DMS53 treated with DMSO at 0.1 percent for 48 hours (cell line): ENCODE data around the gene E4F1.
"Not testable (repeated sequence)": the region's sequence is repeated elsewhere in the genome, so short reads cannot be mapped to it uniquely, and the experiment has no call there.

Experiments used
- DNase-seq: peaks from one replicate; lab custom pipeline; 2025; ENCODE audit not compliant: unreplicated experiment; lab: John Stamatoyannopoulos, UW

E4F1 gene

DNA sequence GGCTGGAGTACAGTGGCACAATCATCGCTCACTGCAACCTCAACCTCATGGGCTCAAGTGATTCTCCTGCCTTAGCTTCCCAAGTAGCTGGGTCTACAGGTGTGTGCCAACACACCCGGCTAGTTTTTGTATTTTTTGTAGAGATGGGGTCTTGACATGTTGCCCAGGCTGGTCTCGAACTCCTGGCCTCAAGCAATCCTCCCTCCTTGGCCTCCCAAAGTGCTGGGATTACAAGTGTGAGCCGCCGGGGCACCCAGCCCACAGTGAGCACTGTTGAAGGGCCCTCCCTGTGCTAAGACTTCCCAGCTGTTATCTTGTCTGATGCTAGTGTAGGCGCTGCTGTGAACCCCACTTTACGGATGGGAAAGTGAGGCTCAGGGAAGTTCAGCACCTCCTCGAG is 35.0 kb upstream of the E4F1 start:
- no peak for DNase-seq

DNA sequence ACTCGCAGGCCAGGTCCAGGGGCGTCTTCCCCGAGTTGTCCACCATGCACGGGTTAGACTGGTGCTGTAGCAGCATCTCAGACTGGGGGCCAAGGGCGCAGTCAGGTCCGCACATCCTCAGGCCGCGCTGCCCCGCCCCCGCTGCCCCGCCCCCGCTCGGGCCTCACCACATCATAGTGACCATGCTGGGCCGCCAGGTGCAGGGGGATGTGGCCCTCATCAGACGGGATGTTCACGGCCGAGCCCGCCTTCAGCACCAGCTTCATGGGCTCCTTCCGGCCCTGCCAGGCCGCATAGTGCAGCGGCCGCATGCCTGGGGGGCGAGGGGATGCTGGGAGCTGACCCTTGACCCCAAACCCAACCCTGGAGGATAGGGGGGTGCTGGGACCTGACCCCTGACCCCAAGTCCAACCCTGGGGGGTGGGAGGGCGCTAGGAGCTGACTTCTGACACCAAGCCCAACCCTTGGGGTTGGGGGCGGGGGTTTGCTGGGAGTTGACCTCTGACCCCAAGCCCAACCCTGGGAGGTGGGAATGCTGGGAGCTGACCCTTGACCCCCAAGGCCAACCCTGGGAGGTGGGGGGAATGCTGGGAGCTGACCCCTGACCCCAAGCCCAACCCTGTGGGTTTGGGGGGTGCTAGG is 34.0 kb upstream of the E4F1 start:
- no peak for DNase-seq

DNA sequence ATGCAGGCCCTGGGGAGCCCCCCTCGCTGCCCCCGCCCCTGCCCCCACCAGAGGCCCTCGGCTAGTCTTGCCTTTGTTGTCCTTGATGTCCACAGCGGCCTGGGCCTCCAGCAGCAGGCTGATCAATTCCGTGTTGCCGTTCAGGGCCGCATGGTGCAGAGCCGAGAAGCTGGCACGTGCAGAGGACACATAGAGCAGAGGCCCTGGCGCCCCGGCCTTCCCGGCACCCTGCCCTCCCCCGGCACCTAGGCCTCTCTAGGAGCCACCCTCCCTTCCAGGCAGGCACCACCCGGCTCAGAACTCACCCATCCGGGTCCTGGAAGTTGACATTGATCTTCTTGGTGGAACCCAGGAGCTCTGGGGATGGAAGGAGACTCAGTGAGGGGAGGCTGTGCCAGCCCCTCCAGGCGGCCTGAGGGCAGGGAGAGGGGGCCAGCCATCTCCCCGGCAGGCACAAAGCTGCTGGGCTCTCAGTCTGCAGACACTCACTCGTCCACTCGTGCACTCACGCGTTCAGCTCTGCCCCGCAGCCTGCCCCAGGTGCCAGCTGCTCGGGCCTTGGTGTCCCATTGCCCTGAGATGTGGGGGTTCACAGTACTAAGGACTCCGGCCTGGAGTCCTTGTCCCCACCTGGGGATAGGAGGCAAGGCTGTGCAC is 33.3 kb upstream of the E4F1 start:
- DNase-seq, result no peak

DNA sequence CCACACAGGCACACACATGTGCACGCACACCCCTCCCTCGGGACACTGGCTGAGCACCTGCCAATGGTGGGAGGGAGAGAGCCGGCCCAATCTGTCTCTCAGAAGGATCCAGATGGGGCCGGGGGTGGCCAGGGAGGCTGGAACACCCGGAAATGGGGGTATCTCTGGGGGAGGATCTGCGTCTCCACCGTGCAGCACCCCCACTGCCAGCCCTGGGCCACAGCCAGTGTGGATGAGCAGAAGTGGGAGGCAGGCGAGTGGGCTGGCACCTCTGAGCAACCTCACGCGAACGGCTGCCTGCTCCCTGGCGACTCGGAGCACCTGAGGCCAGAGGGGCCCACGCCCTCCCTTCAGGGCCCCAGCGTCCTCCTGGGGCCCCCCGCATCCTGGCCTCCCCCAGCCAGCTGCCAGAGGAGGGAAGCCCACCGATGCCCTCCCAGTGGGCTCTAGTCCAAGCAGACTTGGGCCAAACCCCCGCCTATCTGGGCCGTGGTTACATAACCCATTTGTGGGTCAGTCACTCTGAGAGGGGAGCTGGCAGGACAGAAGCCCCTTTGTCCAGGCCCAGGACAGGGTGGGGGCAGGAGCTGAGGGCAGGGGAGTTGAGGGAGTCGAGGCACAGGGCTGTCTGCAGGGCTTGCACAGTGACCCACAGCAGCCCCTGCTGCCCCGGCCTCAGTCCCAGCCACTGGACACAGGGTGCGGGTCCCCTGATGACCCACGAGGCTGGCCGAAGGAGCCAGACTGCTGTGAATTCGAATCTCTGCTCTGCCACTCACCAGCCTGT is 32.5 kb upstream of the E4F1 start:
- no peak for DNase-seq

DNA sequence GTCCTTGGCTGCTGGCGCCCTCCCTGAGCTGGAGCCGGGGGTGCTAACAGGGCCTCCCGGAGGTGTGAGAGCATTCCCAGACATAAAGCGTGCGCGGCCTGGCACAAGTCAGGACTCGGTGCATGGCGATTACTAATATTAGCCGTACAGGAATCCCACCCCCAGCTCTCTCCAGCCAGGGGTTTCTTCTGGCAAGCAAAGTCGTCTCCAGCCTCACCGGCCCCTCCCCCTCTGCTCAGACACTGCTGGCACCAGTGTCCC is 32.0 kb upstream of the E4F1 start:
- DNase-seq, result no peak

DNA sequence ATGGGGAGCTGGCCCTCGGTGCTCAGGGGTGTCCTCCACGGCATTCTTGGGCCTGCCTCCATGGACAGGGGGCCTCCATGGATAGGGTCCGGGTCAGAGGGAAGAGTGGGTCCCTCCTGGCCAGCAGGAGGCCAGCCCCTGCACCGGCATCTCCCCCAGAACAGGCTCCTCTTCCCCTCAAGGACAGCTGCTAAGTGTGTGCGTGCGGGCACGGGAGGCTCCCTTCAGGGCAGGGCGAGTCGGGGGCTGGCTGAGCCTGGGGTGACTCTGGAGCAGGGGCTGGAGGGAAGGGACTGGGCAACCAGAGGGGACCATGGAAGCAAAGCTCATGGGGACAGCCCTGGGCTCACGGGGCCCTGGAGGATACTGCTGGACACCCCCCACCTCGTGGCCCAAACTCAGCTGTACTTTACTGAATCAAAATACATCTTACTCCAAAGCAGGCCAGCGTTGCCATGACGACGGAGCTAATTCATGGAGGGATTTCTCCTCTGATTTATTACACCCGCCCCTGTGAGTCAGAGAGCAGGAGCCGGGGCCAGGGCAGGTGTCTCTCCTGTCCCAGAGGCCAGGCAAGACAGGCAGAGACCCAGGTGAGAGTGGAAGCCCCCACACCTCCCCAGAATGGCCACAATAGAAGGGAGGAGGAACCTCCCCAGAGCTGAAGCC is 29.1 kb upstream of the E4F1 start:
- DNase-seq, result no peak

DNA sequence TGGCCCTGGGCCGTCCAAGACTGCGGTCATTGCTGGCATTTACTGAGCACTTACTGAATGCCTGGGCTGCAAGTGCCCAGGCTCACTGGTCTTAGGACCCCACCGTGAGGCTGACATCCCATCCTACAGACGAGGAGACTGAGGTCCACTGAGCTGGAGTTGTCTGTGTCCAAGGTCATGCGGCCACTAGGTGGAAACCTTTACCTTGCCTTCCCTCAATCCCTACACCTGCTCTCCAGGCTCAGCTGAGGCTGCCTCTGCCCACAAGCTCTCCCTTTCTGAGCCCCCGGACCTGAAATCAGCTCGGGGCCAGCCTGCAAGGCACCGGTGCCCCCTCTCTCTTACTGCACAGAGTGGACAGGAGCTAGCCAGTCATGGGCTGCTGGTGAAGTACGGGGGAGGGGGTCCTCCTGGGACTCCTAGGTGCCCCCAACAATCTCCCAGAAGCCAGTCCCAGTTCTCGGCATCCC is 28.5 kb upstream of the E4F1 start:
- DNase-seq, result peak; percentile 47

DNA sequence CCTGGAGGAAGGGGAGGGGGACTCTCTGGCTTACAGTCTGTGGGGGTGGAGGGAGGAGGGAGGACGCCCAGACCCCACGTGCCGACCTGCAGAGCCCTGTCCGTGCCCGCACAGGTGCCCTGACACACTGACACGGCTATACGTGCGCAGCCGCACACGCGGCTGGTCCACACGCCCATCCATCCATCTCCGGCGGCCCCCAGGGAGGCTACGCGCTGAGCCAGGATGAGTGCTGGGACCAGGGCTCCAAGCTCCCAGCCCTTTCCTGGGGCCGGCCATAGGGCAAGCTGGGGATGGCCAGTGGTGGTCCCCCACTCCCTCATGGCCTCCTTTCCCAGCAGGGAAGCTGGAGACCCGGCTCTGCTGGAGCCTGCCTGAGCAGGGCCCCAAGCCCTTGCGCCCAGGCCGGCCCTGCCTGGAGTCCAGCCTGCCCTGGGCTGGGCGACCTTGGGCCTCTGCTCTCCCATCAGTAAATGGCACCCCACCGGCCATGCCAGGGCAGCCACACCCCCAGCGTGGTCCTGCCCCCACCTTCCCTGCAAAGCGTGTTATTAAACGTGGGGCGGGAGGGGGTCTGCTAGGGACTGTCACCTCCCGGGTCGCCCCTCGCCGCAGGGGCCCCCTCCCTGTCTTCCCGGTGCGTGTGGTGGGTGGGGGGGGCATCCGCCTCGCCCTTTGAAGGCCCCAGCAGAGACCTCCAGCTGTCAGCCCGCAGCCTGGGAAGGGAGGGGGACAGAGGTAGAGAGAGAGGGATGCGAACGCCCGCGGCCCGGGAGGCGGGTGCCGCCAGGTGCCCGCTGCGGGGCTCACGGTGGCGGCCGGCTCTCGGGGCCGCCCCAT is 27.8 kb upstream of the E4F1 start:
- DNase-seq, result no peak

DNA sequence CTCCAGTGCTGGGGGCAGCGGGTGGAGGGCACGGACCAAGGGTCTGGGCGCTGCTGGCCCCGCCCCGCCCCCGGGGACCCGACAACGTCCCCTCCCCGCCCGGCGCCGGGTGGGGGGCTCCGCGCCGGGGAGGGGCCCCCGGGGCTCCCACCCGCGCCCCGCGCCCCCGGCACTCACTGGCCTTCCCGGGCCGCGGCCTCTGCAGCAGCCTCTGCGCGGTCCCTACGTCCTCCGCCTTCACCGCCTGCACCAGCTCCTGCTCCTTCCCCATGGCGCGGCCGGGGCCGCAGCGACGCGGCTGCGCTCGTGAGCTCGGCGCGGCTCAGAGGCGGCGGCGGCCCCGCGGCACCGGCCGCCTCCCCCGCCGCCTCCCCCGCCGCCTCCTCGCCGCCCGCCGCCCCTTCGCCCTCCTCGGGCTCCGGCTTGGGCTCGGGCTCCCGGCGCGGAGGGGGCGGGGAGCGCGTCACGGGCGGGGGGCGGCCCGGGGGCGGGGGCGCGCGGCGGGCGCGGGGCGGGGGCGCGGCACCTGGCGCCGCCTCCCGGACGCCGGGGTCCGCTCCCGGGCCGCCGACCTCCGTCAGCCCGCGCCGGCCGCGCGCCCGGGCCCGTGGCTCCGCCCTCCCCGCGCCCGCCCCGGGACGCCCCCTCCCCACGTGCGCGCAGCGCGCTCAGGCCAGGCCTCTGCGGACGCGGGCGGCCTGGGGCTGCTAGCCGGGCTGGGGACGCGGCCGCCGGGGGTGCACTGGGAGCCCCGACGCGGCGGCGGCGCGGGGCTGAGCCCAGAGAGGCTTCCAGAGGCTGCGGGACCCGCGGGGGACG is 27.0 kb upstream of the E4F1 start, which contains the start of gene CASKIN1:
Gene CASKIN1, minus strand, starts transcription at position 444 of the 819 bp plus-strand sequence. Its CDS starts 173 bp downstream, at position 271.
- DNase-seq, result no peak

DNA sequence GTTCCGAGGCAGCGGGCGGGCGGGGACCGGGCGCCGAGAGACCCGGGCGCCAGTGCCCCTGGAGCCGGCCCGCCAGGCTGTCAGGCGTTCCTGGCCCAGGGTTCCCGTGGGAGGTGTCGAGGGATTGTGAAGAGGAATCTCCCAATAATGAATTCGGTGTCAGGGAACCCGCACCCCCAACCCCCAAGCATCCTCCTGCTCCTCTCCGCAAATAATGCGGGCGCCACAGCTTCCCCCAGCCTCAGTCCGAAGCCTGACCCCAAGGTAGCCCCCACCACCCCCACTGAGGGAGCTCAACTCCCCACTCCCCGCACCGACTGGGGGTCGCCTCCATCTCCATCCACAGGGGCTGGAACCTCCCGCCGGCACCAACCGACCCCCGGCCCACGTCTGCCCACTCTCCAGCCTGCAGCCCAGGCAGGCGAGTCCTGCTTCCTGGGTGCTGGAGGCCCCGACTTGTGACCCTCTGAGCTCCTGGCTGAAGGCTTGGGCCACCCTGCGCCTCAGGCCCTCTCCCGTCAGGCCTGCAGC is 26.3 kb upstream of the E4F1 start:
- DNase-seq, result no peak

DNA sequence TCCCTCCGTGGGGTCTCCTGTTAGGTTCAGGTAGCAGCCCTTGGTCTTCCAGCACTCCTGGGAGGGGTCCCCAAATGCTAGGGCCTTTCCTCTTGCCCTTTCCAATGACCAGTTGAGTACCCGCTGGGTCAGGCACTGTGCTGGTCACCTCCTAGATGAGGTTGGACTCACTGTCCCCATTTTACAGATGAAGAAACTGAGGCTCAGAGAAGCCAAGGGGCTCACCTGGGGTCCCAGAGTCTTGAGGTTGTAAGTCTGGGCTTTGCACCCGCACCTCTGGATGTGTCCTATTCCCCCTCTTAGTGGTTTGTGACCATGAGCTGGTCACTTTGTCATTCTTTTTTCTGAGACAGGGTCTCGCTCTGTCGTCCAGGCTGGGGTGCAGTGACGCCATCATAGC is 25.6 kb upstream of the E4F1 start:
- no peak for DNase-seq

DNA sequence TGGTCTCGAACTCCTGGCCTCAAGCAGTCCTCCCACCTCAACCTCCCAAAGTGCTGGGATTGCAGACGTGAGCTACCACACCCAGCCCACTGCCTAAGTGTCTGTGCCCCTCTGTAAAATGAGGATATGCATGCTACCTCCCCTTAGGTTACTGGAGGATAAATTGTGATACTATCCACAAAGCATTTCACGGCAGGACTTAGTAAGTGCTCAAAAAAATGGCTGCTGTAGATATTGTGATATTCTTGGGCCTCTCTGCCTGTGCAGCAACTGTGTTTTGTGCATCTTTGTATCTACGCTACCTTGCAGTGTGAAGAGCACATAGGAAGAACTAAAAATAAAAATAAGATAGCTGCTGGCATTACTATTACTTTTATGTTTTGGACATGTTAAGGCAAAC is 25.1 kb upstream of the E4F1 start:
- DNase-seq, result no peak

DNA sequence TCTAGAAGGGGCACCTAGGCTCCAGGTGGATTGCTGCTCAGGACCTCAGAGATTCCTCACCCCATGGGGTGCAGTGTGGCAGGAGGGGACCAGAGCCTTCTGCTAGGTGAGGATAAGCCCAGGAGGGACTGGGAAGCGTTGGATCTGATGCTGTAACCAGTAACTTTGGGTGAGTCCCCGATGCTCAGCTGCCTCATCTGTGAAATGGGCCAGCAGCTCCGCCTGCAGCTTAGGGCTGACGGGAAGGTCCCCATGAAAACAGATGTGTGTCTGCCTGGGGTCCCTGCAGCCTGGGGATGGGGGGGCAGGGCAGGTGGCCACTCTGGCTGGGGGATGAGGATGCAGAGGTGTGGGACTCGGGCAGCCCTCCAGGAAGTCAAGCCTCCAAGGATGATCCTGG is 24.3 kb upstream of the E4F1 start:
- DNase-seq, result no peak

DNA sequence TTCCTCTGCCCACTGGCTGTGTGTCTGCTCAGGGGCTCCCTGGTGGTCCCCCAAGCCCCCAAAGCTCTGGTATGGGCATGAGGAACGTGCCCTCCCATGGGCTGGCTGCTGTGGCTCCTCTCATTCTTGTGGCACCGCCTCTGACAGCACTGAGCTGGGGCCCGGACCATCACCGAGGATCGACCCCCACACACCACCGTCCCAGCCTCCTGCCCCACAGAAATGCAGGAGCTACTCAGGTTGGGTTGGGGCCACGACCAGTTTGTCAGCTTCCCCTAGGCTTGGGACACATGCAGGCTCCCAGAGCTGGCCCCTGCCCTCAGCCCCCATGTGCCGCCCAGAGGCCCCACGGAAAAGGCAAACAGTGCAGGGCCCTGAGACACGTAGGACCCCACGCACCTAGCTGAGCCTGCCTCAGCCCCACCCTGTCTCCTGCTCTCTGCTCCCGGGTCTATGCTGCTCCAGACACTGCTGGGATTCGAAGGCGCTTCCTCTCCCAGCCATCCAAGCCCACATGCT is 23.7 kb upstream of the E4F1 start:
- no peak for DNase-seq

DNA sequence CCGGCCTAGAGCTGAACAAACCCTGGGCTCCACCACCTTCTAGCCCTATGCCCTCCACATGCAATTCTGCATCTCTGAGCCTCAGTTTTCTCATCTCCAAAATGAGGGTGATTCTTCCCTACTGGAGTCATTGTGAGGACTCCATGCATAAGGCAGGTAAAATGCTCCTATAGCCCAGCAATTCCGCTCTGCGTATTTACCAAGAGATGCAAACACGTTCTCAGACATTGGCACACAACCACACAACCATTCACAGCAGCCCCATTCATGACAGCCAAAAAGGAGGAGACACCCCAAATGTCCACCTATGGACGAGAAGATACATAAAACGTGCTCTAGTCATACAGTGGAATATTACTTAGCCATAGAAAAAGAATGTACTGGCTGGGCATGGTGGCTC is 23.1 kb upstream of the E4F1 start:
- no peak for DNase-seq

DNA sequence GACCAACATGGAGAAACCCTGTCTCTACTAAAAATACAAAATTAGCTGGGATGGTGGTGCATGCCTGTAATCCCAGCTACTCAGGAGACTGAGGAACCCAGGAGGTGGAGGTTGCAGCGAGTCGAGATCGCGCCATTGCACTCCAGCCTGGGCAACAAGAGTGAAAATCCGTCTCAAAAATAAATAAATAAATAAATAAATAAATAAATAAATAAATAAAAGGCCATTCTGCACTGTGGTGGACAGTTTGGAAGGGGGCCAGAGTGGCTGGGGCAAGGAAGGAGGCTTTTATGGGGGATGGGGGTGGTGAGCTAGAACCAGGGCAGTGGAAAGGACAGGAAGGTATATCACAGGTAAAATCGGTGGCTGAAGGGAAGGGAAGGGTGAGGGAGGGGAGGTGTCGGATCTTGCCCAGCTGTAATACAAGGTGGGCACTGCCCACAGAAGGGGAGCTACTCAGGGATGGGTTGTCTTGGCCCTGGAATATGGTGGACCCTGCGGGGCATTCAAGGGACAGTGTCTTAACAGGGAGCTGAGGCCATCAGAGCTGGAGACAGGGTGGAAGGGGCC is 20.2 kb upstream of the E4F1 start:
- not testable (repeated sequence) for DNase-seq

DNA sequence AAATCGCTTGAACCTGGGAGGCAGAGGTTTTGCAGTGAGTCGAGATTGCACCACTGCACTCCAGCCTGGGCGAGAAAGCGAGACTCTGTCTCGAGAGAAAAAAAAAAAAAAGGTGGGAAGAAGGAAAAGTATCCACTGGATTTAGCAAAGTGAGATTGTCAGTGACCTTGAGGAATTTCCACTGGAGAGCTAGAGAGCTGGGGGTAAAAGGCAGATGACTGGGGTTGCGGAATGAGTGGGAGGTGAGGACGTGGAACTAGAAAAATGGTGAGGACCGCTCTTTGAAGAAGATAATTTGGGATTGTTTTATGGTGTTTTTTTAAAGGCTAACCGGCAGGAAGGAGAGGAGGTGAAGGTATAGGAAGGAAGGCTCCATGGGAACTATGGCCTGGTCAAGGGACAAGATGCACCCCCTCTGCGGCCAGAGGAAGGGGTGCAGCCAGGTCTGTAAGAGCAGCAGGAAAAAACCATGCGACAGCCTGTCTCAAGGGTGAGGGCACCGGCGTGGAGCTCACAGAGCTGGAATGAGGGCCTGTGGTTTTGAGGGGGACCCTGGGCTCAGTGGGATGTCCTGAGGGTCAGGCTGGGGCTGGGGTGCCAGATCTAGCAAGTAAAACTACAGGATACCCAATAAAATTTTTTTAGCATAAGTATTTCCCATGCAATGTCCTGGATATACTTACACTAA is 18.8 kb upstream of the E4F1 start:
- no peak for DNase-seq

DNA sequence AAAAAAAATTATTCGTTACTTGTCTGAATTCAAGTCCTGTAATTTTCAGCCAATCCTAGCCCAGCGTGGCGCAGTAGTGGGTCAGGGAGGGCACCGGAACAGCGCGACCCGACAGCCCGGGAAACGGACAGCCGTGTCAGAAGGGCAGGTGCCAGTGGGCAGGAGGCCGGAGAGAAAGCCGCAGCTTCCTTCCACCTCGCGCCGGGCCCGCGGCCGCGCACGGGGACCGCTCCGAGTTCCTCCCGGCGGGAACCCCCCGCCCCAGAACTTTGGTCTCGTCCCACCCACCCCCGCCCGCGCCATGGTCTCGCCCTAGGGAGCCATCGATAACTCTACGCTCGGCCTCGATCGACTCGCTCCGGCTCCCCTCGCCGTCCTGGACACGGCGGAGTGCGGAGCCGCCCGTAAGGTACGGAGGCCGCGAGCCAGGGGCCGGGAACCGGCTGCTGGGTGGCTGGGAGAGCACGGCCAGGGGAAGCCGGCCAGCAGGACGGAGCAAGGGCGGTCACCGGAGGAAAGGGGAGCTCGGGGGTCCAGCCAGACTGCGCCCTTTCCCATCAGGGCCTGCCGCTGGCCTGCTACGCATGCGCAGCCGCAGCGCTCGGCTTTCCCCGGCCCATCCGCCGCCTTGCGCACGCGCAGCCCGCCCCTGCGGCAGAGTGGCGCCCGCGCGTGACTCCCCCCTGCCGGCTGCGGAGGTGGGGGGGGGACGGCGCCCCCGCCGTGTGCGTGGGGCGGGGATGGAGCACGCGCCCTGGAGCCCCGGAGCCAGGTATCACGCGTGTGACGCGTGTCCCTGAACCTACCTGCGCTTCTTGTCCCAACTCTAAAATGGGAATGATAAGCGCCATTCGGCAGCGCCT is 18.1 kb upstream of the E4F1 start, which contains the start of gene MLST8:
Gene MLST8, plus strand, starts transcription at position 351 of the 863 bp plus-strand sequence. CDS start 632 bp downstream, outside the sequence.
- peak; percentile 54 for DNase-seq
